Glomerular visceral epithelial cell (primary cell): ENCODE measurements around the gene RAB11FIP3.

Source experiments
- DNase-seq: peaks from one replicate; pipeline ENCODE4 v3.0.0-alpha.2; 2016; ENCODE audit errors: extremely low spot score

Gene RAB11FIP3

DNA sequence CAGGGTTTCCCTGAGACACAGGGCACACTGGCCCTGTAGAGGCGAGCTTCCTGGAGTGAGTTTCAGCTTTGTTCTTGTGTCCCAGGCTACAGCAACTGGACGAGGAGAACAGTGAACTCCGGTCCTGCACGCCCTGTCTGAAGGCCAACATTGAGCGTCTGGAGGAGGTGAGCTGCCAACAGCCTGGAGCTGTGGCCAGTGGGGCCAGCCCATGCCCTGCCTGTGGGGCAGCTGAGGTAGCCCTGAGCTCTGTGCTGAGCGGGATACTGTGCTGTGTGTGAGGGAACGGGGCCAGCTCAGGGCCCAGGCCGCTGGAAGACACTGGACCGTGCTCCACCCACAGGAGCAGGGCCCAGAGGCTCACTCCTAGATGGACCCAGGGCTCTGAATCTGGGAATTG is 93.4 kb downstream of the RAB11FIP3 start:
- DNase-seq: no peak

DNA sequence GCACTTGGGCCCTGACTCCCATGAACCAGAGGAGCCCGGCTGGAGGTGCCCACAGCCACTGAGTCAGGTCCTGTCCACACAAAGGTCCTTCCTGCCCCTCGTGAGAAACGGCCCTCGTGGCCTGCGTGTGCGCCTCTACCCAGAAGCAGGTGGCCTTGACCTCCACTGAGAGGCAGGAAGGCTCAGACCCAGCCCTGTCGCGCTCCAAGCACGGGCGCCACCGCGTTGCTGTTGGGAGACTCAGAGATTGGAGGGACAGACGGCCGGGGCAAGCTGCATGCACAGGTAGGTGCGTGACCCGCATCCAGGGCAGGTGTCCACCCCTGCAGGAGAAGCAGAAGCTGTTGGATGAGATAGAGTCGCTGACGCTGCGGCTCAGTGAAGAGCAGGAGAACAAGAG is 94.0 kb downstream of the RAB11FIP3 start:
- no peak for DNase-seq

DNA sequence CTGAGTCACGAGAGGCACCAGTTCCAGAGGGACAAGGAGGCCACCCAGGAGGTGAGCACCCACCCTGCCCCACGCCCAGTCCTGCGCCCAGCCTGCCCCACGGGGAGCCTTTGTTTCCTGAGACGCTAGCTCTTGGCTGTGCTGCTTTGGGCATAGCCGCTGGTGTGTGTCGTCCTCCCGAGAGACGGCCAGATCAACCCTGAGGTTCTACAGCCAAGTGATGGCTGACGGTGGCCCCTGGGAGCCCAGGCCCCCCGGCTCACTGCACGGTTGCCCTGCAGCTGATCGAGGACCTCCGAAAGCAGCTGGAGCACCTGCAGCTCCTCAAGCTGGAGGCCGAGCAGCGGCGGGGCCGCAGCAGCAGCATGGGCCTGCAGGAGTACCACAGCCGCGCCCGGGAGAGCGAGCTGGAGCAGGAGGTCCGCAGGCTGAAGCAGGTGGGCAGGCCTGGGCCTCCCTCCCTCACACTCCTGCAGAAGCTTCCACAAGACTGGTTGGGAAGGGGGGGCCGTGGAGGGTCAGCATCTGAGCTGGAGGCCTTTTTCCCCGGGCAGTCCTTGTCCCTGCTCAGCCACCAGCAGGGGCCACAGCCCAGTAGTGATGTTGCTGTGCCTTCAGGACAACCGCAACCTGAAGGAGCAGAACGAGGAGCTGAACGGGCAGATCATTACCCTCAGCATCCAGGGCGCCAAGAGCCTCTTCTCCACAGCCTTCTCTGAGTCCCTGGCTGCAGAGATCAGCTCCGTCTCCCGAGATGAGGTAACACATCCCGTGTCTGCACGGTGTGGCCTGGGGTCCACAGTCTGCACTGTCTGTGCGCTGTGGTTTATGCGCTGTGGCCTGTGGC is 94.6 kb downstream of the RAB11FIP3 start:
- DNase-seq: no peak

DNA sequence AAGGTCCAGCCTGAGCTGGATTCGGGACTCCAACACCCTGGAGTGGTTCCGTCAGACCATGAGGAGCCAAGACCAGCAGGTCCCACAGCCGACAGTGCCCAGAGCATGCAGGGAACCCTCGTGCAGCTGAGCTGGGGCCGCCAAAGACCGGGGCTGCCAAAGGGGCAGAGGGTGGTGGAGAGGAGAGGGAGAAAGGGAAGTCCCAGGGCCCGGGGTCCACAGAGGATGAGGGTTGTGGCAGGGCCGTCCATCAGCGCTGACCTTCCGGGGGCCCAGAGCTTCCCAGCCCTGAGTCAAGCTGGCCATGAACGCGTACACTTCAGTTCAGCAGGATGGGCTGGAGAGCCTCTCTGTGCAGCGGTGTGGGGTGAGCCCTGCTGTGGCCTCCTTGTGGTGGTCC is 95.4 kb downstream of the RAB11FIP3 start:
- no peak for DNase-seq

DNA sequence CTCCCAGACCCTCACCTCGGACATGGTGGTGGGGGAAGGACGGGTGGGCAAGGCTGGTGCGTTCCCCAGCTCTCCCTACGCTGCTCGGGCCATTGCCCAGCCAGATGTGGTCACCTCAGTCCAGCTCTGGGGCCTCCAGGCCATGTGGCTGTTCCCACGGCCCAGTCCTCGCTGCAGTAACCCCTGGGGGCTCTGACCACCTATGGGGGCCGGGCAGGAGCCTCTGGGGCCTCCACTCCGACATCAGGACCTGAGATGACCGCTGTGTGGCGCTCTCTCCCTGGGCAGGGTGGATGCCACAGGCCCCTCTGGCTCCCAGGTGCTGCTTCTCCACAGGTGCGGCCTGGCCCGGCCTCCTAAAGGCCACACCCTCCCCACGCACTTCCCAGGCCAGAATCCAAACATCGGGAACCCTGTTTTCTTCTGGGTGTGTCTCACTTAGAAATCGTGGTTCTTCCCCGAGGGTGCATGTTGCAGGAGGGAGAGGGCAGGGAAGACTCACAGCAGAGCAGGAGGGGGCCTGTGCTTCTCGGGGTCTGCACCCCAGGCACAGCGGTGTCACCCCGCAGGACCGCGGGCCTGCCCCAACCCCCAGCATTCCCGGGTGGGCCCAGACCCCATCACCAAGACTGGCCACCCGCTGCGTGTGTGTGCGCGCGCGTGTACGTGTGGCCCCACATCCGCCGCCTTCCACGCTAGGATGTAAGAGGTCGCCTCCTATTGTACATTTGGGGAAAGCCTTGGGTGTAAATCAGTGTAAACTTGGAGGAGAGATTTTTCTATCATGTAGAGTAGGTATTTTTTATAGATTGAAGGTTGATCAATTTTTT is 96.1 kb downstream of the RAB11FIP3 start:
- no peak for DNase-seq

DNA sequence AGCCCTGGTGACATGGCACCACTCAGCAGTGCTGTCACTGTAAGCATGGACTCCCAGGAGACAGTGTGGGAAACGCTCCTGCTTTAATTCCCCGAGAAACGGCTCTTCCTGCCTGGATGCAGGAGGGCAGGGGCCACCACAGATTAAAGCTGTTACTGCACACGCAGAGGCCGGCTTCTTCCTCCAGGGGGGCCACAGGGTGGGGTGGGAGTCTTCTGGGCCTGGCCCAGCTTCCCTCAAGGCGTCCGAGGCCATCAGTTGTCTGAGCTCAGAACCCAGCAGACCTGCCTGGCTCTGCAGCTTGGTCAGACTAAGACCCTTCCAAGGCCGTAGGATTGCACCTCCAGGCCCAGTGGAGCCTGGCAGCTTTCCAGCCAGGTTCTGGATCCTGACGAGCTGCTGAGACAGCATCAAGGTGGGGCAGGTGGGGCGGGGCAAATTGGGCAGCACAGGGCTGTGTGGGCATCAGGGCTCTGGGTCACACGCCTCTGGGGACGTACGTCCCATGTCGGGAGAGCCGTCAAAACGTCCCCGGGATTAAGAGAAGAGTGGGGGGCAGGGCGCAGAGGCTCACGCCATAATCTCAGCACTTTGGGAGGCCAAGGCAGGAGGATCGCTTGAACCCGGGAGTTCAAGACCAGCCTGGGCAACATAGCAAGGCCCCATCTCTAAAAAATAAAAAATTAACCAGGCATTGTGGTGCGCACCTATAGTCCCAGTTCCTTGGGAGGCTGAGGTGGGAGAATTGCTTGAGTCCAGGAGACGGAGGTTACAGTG is 97.1 kb downstream of the RAB11FIP3 start:
- no peak for DNase-seq

DNA sequence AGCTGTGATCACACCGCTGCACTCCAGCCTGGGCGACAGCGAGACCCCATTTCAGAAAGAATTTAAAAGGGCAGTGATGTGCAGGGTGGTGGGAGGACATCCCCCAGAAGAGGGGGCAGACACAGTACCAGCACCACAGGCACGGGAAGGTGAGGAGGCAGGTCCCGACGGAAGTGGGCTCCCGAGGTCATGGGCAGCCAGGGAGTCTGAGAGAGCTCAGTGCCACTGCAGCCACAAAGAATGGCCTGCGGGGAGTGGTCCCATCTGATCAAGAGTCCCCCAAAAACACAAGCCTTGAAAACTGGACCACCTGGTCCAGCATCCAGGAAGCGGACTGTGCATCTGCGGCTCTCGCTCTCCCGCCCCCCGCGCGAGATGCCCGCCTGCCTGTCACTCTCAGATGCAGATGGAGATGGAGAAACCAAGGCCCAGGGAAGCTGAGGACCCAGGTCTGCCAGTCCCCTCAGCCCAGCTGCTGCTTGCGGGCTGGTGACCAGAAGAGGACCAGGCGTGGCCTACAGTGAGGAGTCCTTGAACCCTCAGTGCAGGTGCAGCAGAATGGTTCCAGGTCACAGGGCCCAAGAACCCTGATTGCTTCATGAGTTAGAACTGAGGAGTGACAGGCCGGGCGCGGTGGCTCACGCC is 97.8 kb downstream of the RAB11FIP3 start:
- no peak for DNase-seq

DNA sequence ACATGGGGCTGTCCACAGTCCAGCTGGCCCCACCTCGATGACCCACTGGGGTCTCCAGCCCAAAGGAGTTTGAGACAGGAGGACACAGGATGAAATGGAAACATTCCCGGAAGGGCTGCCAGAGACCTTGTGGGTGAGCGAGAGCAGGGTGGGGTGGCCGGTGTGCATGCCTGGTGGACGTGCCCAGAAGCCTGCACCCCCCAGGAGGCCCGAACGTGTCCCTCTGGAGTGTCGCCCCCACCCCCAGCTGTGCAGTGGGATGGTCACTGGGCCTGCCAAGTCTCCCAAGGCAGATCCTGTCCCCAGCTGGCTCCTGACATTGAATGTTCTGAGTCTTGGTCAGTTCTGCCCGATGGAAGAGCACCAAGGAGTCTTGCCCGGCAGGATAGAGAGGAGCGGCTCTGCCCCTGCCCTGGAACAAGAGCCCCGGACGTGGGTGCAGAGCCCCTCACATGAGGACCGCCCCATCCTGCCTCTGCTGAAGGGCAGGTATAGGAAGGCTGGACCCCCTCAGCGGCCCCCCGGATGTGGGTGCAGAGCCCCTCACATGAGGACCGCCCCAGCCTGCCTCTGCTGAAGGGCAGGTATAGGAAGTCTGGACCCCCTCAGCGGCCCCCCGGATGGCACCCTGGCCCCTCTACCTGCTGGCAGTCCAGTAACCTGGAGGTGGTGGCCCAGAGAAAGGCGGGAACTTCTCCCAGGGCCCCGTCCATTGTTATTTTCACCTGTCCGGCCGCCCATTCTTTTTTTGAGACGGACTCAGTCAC is 99.0 kb downstream of the RAB11FIP3 start:
- no peak for DNase-seq

DNA sequence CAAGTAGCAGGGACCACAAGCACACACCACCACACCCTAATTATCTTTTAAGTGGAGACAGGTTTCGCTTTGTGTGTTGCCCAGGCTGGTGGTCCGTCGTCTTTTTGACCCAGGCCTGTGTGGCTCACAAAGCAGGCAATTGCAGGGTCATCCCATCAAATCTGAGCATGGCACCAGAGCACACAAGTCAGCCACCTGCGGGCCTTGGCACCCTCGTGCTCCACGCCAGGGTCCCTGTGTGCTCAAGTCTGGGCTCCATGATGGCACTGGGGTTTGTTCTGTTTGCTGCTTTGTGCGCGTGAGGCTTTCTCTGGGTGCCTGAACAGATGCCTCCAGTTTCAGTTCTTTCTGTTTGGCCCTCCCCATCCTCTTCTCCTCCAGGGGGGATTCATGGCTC is 99.7 kb downstream of the RAB11FIP3 start:
- DNase-seq: no peak

DNA sequence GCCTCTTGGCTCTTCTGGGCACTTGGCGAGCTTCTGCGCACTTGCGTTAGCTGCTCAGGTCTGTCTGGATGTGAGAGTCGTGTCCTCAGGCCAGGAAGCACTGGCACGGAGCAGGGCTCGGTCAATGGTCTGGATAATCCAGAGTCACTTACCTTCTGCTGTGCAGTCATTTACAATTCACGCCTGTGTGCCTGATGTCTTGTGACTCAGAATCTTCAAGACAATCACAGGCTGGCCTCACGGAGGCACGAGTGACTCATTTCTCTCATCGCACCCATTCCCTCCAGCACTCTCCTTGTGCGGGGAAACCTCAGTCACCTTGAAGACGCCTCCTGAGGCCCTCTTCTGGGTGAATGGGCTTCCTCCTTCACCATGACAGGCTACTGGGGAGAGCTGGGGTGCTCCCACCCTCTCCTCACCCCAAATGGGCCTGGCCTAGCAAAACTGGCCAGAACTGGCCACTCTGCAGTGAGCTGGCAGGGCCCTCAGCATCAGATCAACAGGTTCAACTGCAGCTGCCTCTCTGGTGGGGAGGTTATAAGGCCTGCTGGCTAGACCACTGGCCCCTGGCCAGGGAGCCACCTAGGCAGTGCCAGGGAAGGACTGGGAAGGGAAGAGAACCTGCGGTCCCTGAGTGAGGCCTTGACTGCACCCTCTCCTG is 100.2 kb downstream of the RAB11FIP3 start:
- peak; percentile 90 for DNase-seq

DNA sequence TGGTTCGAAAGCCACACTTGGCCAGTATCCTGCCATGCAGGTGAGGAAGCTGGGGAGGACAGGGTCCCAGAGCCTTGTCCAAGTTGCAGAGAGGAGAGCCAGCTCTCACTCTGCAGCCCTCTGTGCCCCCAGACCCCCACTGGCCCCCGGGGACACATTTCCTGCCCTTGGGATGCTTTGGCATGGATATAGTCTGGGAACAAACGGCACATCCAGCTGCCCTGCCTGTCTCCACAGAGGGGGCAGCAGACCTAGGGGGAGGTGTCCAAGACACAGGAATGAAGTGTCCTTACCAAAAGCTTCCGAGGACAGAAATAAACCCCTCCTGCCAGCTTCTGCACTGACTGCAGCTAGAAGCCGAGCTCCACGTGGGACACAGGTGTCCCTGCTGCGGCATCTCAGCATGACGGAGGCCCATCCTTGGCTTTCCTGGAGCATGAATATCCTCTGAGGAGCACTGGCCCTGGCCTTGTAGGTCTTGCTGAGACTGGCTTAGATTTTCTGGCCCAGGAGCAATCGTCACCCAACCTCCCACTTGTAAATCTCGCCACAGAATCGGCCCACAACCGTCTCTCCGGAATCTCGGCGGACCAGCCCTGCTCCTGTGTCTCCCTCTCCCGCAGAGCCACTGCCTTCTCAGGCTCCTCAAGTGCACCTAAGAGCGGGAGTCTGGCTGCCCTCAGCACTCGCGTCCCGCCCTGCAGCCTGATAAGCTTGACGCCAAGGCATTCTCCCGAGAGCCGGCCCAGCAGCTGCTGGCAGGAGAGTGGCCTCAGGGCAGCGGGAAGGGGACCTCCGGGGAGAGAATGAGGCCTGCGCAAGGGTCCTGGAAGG is 100.9 kb downstream of the RAB11FIP3 start:
- DNase-seq: peak; percentile 26

DNA sequence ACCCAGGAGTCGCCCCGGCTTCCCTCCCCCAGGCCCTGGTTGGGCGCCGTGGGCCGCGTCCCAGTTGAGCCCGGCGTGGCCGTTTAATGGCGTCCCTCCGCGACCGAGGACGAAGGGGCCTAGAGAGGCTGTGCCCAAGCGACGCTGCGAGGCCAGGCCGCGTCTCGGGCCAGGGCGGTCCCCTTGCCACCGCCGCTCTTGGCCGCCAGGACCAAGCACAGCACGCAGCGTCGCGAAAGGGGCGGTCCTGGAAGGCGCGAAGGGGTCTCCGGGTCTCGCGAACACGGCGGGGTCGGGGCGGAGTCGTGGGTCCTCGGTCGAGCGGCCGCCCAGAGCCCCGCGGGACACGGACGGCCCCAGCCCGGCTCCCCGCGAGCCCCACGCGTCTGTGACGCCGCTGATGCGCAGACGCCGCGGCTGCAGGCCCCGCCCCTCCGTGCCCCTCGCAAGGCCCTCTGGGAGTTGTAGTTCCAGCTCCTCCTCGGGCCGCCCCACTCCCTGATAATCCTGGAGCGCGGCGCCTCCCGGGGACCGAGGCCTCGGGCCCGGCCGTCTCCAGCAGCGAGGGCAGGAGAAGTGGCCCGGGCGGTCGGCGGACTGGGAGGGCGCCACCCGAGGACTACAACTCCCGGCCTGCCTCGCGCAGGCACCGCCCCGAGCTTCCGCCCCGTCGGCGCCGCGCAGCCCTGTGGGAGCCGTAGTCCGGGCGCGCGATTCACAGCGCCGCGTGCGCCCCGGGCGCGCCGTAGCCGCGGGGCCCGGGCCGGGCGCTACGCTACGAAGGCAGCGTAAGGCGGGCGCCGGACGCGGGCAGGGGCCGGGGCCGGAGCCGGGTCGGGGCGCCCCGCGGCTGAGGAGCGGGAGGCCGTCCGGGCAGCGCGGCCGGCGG is 101.8 kb downstream of the RAB11FIP3 start, which contains the start of gene CAPN15:
Gene CAPN15, plus strand, starts transcription at position 698 of the 889 bp plus-strand sequence. CDS start 19,127 bp downstream, outside the sequence.
- peak; percentile 87 for DNase-seq

DNA sequence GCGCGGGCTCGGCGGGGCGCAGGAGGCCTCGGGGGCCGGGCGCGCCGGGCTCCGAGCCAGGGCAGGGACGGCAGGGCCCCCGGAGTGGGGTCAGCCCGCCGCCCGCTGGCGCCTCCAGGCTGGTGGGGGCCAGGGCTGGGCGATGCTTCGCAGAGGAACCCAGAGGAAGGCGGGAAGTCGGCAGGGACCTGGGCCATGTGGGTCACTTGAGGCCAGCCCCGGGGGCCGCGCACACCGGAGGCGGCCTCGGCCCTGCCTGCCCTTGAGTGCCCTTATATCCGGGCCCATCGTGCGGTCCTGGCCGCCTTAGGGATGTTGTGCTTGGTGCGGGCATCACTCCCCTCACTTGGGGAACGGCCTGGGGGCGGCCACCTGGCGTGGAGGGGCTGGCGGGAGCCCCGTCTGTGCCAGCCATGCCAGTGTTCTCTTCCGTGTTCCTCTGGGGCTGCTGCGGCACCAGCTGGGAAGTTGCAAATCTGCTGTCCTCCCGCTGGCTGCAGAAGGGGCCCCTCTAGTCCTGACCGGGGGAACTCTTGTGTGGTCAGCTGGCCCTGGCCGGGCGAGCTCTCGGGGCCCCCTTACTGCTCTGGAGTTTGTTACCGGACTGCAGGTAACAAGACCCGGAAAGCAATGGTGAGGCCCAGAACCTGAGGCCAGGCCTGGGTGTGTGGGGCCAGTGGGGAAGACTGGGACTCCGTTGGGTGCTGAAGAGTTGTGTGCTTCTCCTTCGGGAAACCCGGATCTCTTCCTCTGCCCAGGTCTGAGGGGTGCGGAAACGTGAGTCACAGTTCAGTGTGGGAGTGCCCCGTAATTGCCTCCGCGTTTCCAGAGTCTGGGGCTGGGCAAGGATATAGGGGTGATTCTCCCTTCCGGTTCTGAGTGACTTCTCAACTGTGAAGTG is 102.9 kb downstream of the RAB11FIP3 start:
- DNase-seq: peak; percentile 70

DNA sequence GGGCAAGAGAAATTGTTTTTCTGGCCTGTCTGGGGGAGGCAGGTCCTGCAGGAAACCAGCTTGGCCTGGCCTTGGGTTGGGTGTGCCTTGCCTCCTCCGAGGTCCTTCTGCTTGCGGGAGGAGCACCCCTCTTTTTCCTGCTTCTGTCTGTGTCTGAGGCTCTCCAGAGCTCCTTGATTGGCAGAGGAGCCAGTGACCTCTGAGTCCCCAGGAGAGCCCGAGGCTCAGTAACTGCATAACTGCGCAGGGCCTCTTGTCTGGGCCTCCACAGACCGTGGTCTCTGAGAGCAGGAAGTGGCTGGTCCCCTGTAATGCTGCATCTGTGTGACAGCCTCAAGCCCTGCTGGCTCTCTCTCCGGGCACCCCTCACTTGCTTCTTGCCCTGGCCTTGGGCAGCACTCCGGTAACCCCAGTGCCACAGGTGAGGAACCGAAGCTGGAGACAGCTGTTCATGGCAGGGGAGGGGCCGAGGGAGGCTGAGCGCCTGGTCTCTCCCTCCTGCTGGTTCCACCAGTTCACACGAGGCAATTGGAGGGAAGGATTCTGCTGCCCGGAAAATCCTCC is 103.6 kb downstream of the RAB11FIP3 start:
- no peak for DNase-seq

DNA sequence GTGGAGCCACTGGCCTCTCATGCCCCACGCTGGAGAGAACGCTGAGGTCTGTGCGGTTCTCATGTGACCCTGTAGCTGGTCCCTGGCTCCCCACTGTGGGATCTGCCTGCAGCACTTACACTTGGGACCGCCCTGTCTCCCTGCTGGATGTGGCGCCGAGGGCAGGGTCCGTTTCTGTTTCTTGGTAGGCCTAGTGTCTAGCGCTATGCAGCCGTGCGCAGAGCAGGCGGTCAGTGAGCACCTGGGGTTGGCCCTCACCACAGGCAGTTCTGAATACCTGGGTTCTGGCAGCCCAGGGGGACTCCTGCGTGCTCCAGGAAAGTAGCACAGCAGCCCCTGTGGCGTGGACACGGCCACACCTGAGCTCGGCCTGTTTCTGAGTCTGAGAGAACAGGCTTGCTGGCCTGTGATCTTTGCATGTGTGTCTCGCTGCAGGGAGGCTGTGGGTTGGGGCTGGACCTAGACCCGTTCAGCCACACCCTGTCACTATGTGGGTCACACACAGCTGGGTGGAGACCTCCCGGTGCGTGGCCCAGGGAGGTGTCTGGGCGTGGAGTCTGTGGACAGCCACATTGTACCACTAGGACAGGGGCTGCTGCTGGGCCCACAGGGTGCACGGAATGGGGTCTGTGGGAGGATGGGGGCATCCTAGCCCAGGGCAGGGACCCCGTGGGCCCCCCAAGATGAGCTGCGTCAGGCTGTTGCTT is 104.8 kb downstream of the RAB11FIP3 start:
- no peak for DNase-seq

DNA sequence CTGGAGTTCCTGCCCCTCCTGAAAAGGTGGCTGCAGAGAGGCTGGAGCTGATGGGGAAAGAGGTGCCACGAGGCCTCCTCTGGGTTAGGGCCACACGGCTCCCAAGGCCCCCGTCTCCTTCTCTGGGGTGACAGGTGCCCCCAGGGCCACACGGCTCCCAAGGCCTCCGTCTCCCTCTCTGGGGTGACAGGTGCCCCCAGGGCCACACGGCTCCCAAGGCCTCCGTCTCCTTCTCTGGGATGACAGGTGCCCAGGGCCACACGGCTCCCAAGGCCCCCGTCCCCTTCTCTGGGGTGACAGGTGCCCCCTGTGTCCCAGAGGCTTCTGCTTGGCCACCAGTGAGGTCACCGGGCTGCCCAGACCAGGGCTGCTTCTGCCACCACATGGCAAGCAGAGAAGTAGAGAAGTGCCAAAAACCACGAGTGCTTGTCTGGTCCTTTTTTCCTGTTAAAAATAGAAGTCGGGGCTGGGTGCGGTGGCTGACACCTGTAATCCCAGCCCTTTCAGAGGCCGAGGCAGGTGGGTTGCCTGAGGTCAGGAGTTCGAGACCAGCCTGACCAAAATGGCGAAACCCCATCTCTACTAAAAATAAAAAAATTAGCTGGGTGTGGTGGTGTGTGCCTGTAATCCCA is 106.2 kb downstream of the RAB11FIP3 start:
- no peak for DNase-seq
